Activated CD8-positive, alpha-beta memory T cell treated with anti-CD3 and anti-CD28 coated beads, Interleukin-2, amount 50 U/mL, for 48 hours (primary cell): ENCODE results near the gene HOXD11.

Source experiments
- DNase-seq: peaks from one replicate; pipeline ENCODE4 v3.0.0-alpha.2; 2020

HOXD11 gene

GRCh38 chr2:176106581-176107539, at the start of gene HOXD11:
Gene HOXD11 (plus strand): TSS chr2:176107280. CDS start chr2:176107356, 76 bp downstream.
- DNase-seq, result peak; percentile 56

GRCh38 chr2:176063958-176064357, 43.1 kb upstream of the HOXD11 start:
- no peak for DNase-seq

GRCh38 chr2:176066645-176067588, 40.2 kb upstream of the HOXD11 start:
- no peak for DNase-seq

- DNase-seq, result no peak
These were observed 39.3 kb upstream of the HOXD11 start for GRCh38 chr2:176067589-176068418.

- no peak for DNase-seq
These were observed 38.7 kb upstream of the HOXD11 start for GRCh38 chr2:176068419-176068832.

- DNase-seq, result no peak
These were observed 35.5 kb upstream of the HOXD11 start for GRCh38 chr2:176071330-176072291.

- DNase-seq, result no peak
These were observed 34.8 kb upstream of the HOXD11 start for GRCh38 chr2:176072292-176072669.

GRCh38 chr2:176072951-176073904, 33.9 kb upstream of the HOXD11 start:
- DNase-seq, result no peak

- DNase-seq, result no peak
These were observed 32.1 kb upstream of the HOXD11 start for GRCh38 chr2:176074919-176075425.

- DNase-seq, result no peak
These were observed 31.6 kb upstream of the HOXD11 start for GRCh38 chr2:176075481-176075880.

GRCh38 chr2:176076063-176076462, 31.0 kb upstream of the HOXD11 start:
- no peak for DNase-seq

GRCh38 chr2:176076796-176077195, 30.3 kb upstream of the HOXD11 start:
- DNase-seq, result no peak

GRCh38 chr2:176078541-176079284, 28.4 kb upstream of the HOXD11 start:
- no peak for DNase-seq

- no peak for DNase-seq
These were observed 27.7 kb upstream of the HOXD11 start for GRCh38 chr2:176079285-176079830.

GRCh38 chr2:176079831-176080539, 27.1 kb upstream of the HOXD11 start:
- DNase-seq, result peak; percentile 83

- DNase-seq, result peak; percentile 56
These were observed 26.3 kb upstream of the HOXD11 start for GRCh38 chr2:176080540-176081375.

- no peak for DNase-seq
These were observed 25.7 kb upstream of the HOXD11 start for GRCh38 chr2:176081376-176081836.
